ENCODE data around the gene MST1. TPM values are rescaled to one million over a fixed set of nuclear protein-coding genes. Genes with fewer than 3 reads are reported as not detected.

MST1 gene
- total RNA-seq, 3 donors from 2014 or later: 9.3 to 23.6 (median 21.2) TPM

- Histone ChIP-seq H3K9me3 (no peaks in the 10 kb centered on the region), H3K27ac (no peak overlapping the region), H3K4me1 (no peaks in the 10 kb centered on the region), H3K27me3 (no peaks in the 10 kb centered on the region), H3K36me3 (no peaks in the 10 kb centered on the region), H3K4me3 (no peak overlapping the region)
- intact Hi-C loops (cut with DNase I; ENCODE audit: low total_unique reads): no loop called here
- no peak for TF ChIP-seq POLR2AphosphoS5 (IDR thresholded peaks at IDR 0.05)
- no peak for TF ChIP-seq POLR2A (IDR thresholded peaks at IDR 0.05)
- no peak for TF ChIP-seq CTCF (IDR thresholded peaks at IDR 0.05)
- DNase-seq (ENCODE audit: low spot score in 2 of 2): no peak
Measured at GRCh38 chr3:49641921-49642707, 47.2 kb downstream of the MST1 start.

GRCh38 chr3:49641292-49641691, 48.0 kb downstream of the MST1 start:
- no peak overlapping the region for H3K4me3 ChIP-seq
- H3K27me3 ChIP-seq: no peaks in the 10 kb centered on the region
- H3K9me3 ChIP-seq: no peaks in the 10 kb centered on the region
- H3K4me1 ChIP-seq: no peaks in the 10 kb centered on the region
- no peak for DNase-seq (ENCODE audit: low spot score in 2 of 2)
- intact Hi-C loops (cut with DNase I; ENCODE audit: low total_unique reads): no loop called here
- no peak for TF ChIP-seq CTCF (IDR thresholded peaks at IDR 0.05)
- no peak for TF ChIP-seq POLR2AphosphoS5 (IDR thresholded peaks at IDR 0.05)
- no peak for TF ChIP-seq POLR2A (IDR thresholded peaks at IDR 0.05)
- H3K27ac ChIP-seq: no peak overlapping the region
- no peaks in the 10 kb centered on the region for H3K36me3 ChIP-seq

- H3K36me3 ChIP-seq: no peaks in the 10 kb centered on the region
- DNase-seq (ENCODE audit: low spot score in 2 of 2): no peak
- H3K27me3 ChIP-seq: no peaks in the 10 kb centered on the region
- no peak for TF ChIP-seq POLR2A (IDR thresholded peaks at IDR 0.05)
- TF ChIP-seq POLR2AphosphoS5 (IDR thresholded peaks at IDR 0.05): no peak
- no peak for TF ChIP-seq CTCF (IDR thresholded peaks at IDR 0.05)
- no peak overlapping the region for H3K27ac ChIP-seq
- no peaks in the 10 kb centered on the region for H3K9me3 ChIP-seq
- no peak overlapping the region for H3K4me3 ChIP-seq
- H3K4me1 ChIP-seq: no peaks in the 10 kb centered on the region
- intact Hi-C loops (cut with DNase I; ENCODE audit: low total_unique reads): no loop called here
Measured at GRCh38 chr3:49639551-49639950, 49.7 kb downstream of the MST1 start.

- Histone ChIP-seq H3K9me3 (no peaks in the 10 kb centered on the region), H3K4me3 (no peak overlapping the region), H3K27me3 (no peaks in the 10 kb centered on the region), H3K27ac (no peak overlapping the region), H3K36me3 (no peaks in the 10 kb centered on the region), H3K4me1 (no peaks in the 10 kb centered on the region)
- no peak for DNase-seq (ENCODE audit: low spot score in 2 of 2)
- intact Hi-C loops (cut with DNase I; ENCODE audit: low total_unique reads): no loop called here
- no peak for TF ChIP-seq POLR2AphosphoS5 (IDR thresholded peaks at IDR 0.05)
- no peak for TF ChIP-seq CTCF (IDR thresholded peaks at IDR 0.05)
- no peak for TF ChIP-seq POLR2A (IDR thresholded peaks at IDR 0.05)
Measured at GRCh38 chr3:49638445-49638844, 50.8 kb downstream of the MST1 start.

- TF ChIP-seq CTCF (IDR thresholded peaks at IDR 0.05) (no peak), POLR2AphosphoS5 (IDR thresholded peaks at IDR 0.05) (no peak), POLR2A (IDR thresholded peaks at IDR 0.05) (no peak)
- no peaks in the 10 kb centered on the region for H3K36me3 ChIP-seq
- no peaks in the 10 kb centered on the region for H3K9me3 ChIP-seq
- no peak overlapping the region for H3K27ac ChIP-seq
- DNase-seq (ENCODE audit: low spot score in 2 of 2): no peak
- intact Hi-C loops (cut with DNase I; ENCODE audit: low total_unique reads): no loop called here
- no peaks in the 10 kb centered on the region for H3K4me1 ChIP-seq
- no peaks in the 10 kb centered on the region for H3K27me3 ChIP-seq
- no peak overlapping the region for H3K4me3 ChIP-seq
Measured at GRCh38 chr3:49636883-49637609, 52.2 kb downstream of the MST1 start.

Measured in breast epithelium (tissue), 4 donors.